A673 (cell line): ENCODE results near the gene NAV1. TPM values are rescaled to one million over a fixed set of nuclear protein-coding genes. Genes with fewer than 3 reads are reported as not detected.

Source experiments
- BruUV-seq: library from RNA; stranded (reverse); fragments of 400-500 nt; replicated peaks from 2 replicates; lab custom pipeline; 2021; lab: Mats Ljungman, UMichigan
- CTCF ChIA-PET: fragments of 300-600 bp; sonication (Branson Sonifier 250); formaldehyde crosslinking; loops from one replicate; lab custom pipeline; 2022; ENCODE audit warnings: antibody characterized with exemption; lab: Charles Lee
- POLR2A ChIA-PET: fragments of 300-600 bp; sonication (Branson Sonifier 250); formaldehyde crosslinking; loops from one replicate; lab custom pipeline; 2022; ENCODE audit warnings: antibody characterized with exemption; ENCODE audit not compliant: low non-redundant PET; lab: Charles Lee
- DNase-seq: peaks from one replicate; pipeline ENCODE4 v3.0.0-alpha.2; 2015; ENCODE audit warnings: low spot score
- H3K27ac ChIP-seq: fragments of 200-600 bp; sonication (generic); 2 replicates; pipeline ENCODE4 v1.5.1; 2016; ENCODE audit warnings: mixed run types, low read depth, mild to moderate bottlenecking, mixed read lengths, antibody characterized with exemption, low read length; ENCODE audit not compliant: poor library complexity, severe bottlenecking
- H3K27me3 ChIP-seq: fragments of 200-600 bp; sonication (generic); replicated peaks from 2 replicates; pipeline ENCODE4 v1.6.1; 2017; ENCODE audit warnings: mixed run types, low read depth, mild to moderate bottlenecking, mixed read lengths, antibody characterized with exemption, low read length; ENCODE audit not compliant: insufficient read depth, poor library complexity
- H3K36me3 ChIP-seq: fragments of 200-600 bp; sonication (generic); 2 replicates; pipeline ENCODE4 v1.6.1; 2016; ENCODE audit warnings: mixed run types, mild to moderate bottlenecking, mixed read lengths, antibody characterized with exemption, low read length; ENCODE audit not compliant: insufficient read depth, poor library complexity, severe bottlenecking
- H3K4me1 ChIP-seq: fragments of 200-600 bp; sonication (generic); 2 replicates; pipeline ENCODE4 v1.6.1; 2017; ENCODE audit warnings: mixed run types, mild to moderate bottlenecking, mixed read lengths, antibody characterized with exemption, low read length; ENCODE audit not compliant: insufficient read depth, poor library complexity, severe bottlenecking
- H3K4me3 ChIP-seq: fragments of 200-600 bp; sonication (generic); 2 replicates; pipeline ENCODE4 v1.5.1; 2016; ENCODE audit warnings: low read depth, mixed run types, mild to moderate bottlenecking, mixed read lengths, low read length; ENCODE audit not compliant: poor library complexity, severe bottlenecking
- H3K9me3 ChIP-seq: fragments of 200-600 bp; sonication (generic); 2 replicates; pipeline ENCODE4 v1.6.1; 2016; ENCODE audit warnings: mixed run types, low read depth, mild to moderate bottlenecking, mixed read lengths, antibody characterized with exemption, low read length; ENCODE audit not compliant: poor library complexity, severe bottlenecking
- EZH2 ChIP-seq: fragments of 200-600 bp; sonication (generic); IDR thresholded peaks from 2 replicates; pipeline ENCODE4 v1.6.1; 2017; ENCODE audit warnings: borderline replicate concordance, low read depth, mild to moderate bottlenecking, mixed read lengths, antibody characterized with exemption, low read length; ENCODE audit not compliant: poor library complexity, severe bottlenecking
- intact Hi-C: fragments of 100-400 bp; cut with micrococcal nuclease; formaldehyde crosslinking; loops from one replicate; pipeline ENCODE4 v1.10.0; 2022; ENCODE audit not compliant: unreplicated experiment
- total RNA-seq: library from RNA; stranded (reverse); gene quantifications from 2 replicates; pipeline ENCODE4 v1.2.3, GENCODE V29; 2021
- TF ChIP-seq, protein P1 (sequence below): fragments of 300-800, 200-600 bp; sonication (generic); conservative IDR thresholded peaks from 2 replicates; pipeline ENCODE4 v1.5.1; 2017; ENCODE audit warnings: low read depth, mild to moderate bottlenecking, antibody characterized with exemption, low read length, moderate library complexity, mixed read lengths

Gene NAV1
- total RNA-seq, 1 experiment from 2014 or later = 48.2 TPM

DNA sequence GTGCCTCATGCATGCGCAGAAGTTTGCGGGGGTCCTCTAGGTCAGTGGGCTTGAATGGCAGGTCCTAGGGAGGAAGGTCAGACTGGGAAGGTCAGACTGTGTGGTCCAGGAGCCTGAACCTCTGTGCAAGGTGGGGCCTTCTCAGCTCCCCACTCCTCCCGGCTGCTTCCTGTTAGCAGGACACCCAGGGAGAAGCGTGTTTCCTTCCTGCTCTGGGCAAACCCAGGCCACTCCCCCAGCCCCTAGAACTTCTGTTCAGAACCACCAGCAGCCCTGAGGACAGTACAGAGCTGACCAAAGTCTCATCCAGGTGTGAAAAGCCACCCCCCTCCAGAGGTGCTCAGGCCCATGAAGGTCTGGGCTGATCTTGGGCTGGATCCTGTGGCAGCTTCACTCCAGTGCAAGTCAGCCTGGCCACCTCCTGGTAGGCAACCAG, 29.9 kb downstream of the NAV1 start:
- no peak overlapping the region for H3K4me3 ChIP-seq
- peaks cover 7% of the 10 kb centered on the region for H3K4me1 ChIP-seq
- H3K27me3 ChIP-seq = no peaks in the 10 kb centered on the region
- BruUV-seq = no TSS peak
- ChIA-PET POLR2A (no interaction called here), CTCF (no interaction called here)
- H3K9me3 ChIP-seq = no peaks in the 10 kb centered on the region
- intact Hi-C loops = no loop called here
- no peak overlapping the region for H3K27ac ChIP-seq
- H3K36me3 ChIP-seq = no peaks in the 10 kb centered on the region
- DNase-seq = no peak
- TF ChIP-seq, protein P1, sequence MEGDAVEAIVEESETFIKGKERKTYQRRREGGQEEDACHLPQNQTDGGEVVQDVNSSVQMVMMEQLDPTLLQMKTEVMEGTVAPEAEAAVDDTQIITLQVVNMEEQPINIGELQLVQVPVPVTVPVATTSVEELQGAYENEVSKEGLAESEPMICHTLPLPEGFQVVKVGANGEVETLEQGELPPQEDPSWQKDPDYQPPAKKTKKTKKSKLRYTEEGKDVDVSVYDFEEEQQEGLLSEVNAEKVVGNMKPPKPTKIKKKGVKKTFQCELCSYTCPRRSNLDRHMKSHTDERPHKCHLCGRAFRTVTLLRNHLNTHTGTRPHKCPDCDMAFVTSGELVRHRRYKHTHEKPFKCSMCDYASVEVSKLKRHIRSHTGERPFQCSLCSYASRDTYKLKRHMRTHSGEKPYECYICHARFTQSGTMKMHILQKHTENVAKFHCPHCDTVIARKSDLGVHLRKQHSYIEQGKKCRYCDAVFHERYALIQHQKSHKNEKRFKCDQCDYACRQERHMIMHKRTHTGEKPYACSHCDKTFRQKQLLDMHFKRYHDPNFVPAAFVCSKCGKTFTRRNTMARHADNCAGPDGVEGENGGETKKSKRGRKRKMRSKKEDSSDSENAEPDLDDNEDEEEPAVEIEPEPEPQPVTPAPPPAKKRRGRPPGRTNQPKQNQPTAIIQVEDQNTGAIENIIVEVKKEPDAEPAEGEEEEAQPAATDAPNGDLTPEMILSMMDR = no peak
- TF ChIP-seq EZH2 = no peak

DNA sequence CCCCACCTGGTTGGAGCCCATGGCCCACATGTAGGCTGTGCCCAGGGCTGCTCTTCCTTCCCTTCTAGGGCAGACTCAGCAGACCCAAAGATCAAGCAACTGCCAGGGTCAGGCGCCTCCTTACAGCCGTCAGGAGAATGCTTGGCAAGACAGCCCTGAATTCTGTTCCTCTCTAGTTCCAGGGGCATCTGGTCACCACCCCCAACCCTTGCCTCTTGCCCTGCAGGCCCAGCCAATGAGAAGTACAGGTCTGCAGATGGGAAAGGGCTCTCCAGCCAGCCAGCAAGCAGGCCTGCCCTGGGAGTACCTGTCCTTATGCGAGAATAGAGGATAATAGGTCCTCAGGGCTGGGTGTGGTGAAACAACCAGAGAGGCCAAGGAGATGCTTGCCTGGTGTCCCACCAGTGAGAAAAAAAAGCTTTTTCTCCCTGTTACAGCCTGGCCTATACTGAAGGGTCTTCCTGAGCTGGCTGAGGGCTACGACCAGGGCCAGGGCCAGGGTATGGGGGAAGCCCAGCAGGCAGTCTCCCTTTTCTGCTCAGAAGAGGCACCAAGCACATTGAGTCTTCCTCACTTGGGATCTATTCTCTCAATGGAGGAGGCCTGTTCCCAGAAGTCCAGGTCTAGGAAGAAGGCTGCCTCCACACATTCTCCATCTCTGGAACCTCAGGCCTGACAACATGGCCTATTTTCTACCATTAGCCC, 31.4 kb downstream of the NAV1 start:
- TF ChIP-seq, protein P1 = no peak
- TF ChIP-seq EZH2 = no peak
- no TSS peak for BruUV-seq
- intact Hi-C loops = no loop called here
- Histone ChIP-seq H3K36me3 (no peaks in the 10 kb centered on the region), H3K4me3 (no peak overlapping the region), H3K27ac (no peak overlapping the region), H3K9me3 (no peaks in the 10 kb centered on the region), H3K4me1 (peaks cover 7% of the 10 kb centered on the region), H3K27me3 (no peaks in the 10 kb centered on the region)
- DNase-seq = no peak
- POLR2A ChIA-PET = no interaction called here
- CTCF ChIA-PET = no interaction called here

DNA sequence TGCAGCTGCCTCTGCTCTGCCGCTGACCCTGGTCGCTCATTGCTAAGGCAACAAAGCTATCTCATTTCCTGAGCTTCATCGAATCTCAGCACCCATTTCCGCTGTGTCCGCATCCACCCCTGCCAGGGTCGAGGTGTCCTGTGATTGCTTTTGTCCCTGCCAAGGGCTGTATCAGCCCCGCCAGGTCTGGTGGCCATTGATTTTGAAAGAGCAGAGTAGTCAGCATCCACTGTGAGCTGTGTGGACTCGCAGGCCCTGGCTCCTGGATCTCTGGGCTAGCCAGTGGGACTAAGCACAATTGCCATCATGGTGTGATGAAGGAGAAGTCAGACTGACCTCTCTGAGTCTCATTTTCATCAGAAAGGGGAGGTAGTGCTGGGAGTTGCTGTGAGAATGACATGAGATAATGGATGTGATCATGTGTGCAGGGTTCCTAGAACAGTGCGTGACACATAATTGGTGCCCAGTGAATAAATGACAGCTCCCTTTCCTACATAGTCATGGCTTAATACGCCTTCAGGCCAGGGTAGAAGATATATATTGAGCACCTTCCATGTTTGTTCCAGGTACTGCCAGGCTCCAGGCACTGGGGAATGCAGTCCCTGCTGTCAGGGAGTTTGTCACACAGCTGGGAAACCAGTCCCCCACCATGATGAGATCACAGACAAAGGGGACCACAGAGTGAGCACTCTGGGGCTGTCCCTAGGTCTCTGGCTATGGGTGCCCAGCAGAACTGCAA, 32.1 kb downstream of the NAV1 start:
- intact Hi-C loops = no loop called here
- no TSS peak for BruUV-seq
- Histone ChIP-seq H3K27ac (no peak overlapping the region), H3K36me3 (no peaks in the 10 kb centered on the region), H3K9me3 (no peaks in the 10 kb centered on the region), H3K4me1 (peaks cover 7% of the 10 kb centered on the region), H3K4me3 (no peak overlapping the region), H3K27me3 (no peaks in the 10 kb centered on the region)
- ChIA-PET CTCF (interaction anchor here (0.9 kb wide), 1 partner anchor 307 kb away, joined by 4 read pairs; no protein-coding TSS in a partner anchor), POLR2A (interaction anchor here (0.7 kb wide), 1 partner anchor 47 kb away, joined by 4 read pairs; no protein-coding TSS in a partner anchor)
- TF ChIP-seq, protein P1 = no peak
- TF ChIP-seq EZH2 = no peak
- DNase-seq = no peak
